H9 (cell line): ENCODE results near the gene TEX19. TPM values are rescaled to one million over a fixed set of nuclear protein-coding genes. Genes with fewer than 3 reads are reported as not detected.

Experiments used
- DNase-seq: peaks from one replicate; pipeline ENCODE4 v3.0.0-alpha.2; 2017
- H2AFZ ChIP-seq: one replicate; pipeline ENCODE4 v1.6.1; 2013; ENCODE audit warnings: mild to moderate bottlenecking, low read length, control low read depth, moderate library complexity
- H2AK5ac ChIP-seq: 2 replicates; pipeline ENCODE4 v1.6.1; 2013; ENCODE audit warnings: low read length, control low read depth, mixed read lengths; ENCODE audit not compliant: insufficient read length
- H2BK120ac ChIP-seq: one replicate; pipeline ENCODE4 v1.6.1; 2013; ENCODE audit warnings: low read depth, mild to moderate bottlenecking, low read length, control low read depth, inconsistent platforms; ENCODE audit not compliant: poor library complexity, severe bottlenecking
- H2BK12ac ChIP-seq: 2 replicates; pipeline ENCODE4 v1.6.1; 2013; ENCODE audit warnings: low read length, control low read depth, mixed read lengths, low read depth; ENCODE audit not compliant: insufficient read length
- H2BK15ac ChIP-seq: 2 replicates; pipeline ENCODE4 v1.6.1; 2013; ENCODE audit warnings: low read depth, low read length, control low read depth
- H2BK20ac ChIP-seq: one replicate; pipeline ENCODE4 v1.6.1; 2013; ENCODE audit warnings: low read depth, mild to moderate bottlenecking, low read length, control low read depth, inconsistent platforms; ENCODE audit not compliant: poor library complexity, severe bottlenecking
- H2BK5ac ChIP-seq: 2 replicates; pipeline ENCODE4 v1.6.1; 2013; ENCODE audit warnings: low read length, control low read depth, mixed read lengths; ENCODE audit not compliant: insufficient read length
- H3K14ac ChIP-seq: 2 replicates; pipeline ENCODE4 v1.6.1; 2013; ENCODE audit warnings: low read length, control low read depth; ENCODE audit not compliant: insufficient read depth
- H3K18ac ChIP-seq: 2 replicates; pipeline ENCODE4 v1.6.1; 2013; ENCODE audit warnings: low read depth, mild to moderate bottlenecking, mixed read lengths, low read length, control low read depth; ENCODE audit not compliant: insufficient read length
- H3K23ac ChIP-seq: 2 replicates; pipeline ENCODE4 v1.6.1; 2013; ENCODE audit warnings: low read length, control low read depth, mixed read lengths, low read depth; ENCODE audit not compliant: insufficient read length
- H3K23me2 ChIP-seq: 2 replicates; pipeline ENCODE4 v1.6.1; 2013; ENCODE audit warnings: low read depth, mild to moderate bottlenecking, mixed read lengths, low read length, control low read depth; ENCODE audit not compliant: insufficient read length, poor library complexity, severe bottlenecking
- H3K27ac ChIP-seq: 2 replicates; pipeline ENCODE4 v1.5.1; 2013; ENCODE audit warnings: low read length, control low read depth, mixed read lengths, low read depth; ENCODE audit not compliant: insufficient read length
- H3K27me3 ChIP-seq: 2 replicates; pipeline ENCODE4 v1.6.1; 2013; ENCODE audit warnings: low read length, control low read depth, inconsistent platforms; ENCODE audit not compliant: insufficient read depth
- H3K4ac ChIP-seq: 2 replicates; pipeline ENCODE4 v1.6.1; 2013; ENCODE audit warnings: low read depth, mild to moderate bottlenecking, control low read depth, inconsistent platforms, low read length, moderate library complexity
- H3K4me1 ChIP-seq: 2 replicates; pipeline ENCODE4 v1.6.1; 2013; ENCODE audit warnings: low read length, control low read depth, inconsistent platforms; ENCODE audit not compliant: insufficient read depth
- H3K4me2 ChIP-seq: 2 replicates; pipeline ENCODE4 v1.6.1; 2013; ENCODE audit warnings: low read length, control low read depth, mixed read lengths; ENCODE audit not compliant: insufficient read length, insufficient read depth
- H3K56ac ChIP-seq: 2 replicates; pipeline ENCODE4 v1.6.1; 2013; ENCODE audit warnings: low read depth, mild to moderate bottlenecking, mixed read lengths, low read length, control low read depth; ENCODE audit not compliant: insufficient read length
- H3K79me1 ChIP-seq: 2 replicates; pipeline ENCODE4 v1.6.1; 2013; ENCODE audit warnings: low read depth, mild to moderate bottlenecking, moderate library complexity, low read length, control low read depth, inconsistent platforms; ENCODE audit not compliant: insufficient read depth, poor library complexity, severe bottlenecking
- H3K79me2 ChIP-seq: 2 replicates; pipeline ENCODE4 v1.6.1; 2013; ENCODE audit warnings: low read length, control low read depth, inconsistent platforms; ENCODE audit not compliant: insufficient read depth
- H3K9ac ChIP-seq: 2 replicates; pipeline ENCODE4 v1.6.1; 2013; ENCODE audit warnings: low read length, control low read depth, mixed read lengths; ENCODE audit not compliant: insufficient read length; ENCODE audit errors: extremely low read depth
- H3K9me3 ChIP-seq: one replicate; pipeline ENCODE4 v1.6.1; 2013; ENCODE audit warnings: low read depth, low read length, inconsistent platforms; ENCODE audit not compliant: control insufficient read depth
- H3T11ph ChIP-seq: one replicate; pipeline ENCODE4 v1.6.1; 2013; ENCODE audit warnings: mild to moderate bottlenecking, low read length, control low read depth, inconsistent platforms
- H4K20me1 ChIP-seq: one replicate; pipeline ENCODE4 v1.6.1; 2013; ENCODE audit not compliant: control insufficient read depth, insufficient read length, insufficient read depth
- H4K5ac ChIP-seq: 2 replicates; pipeline ENCODE4 v1.6.1; 2013; ENCODE audit warnings: low read depth, mild to moderate bottlenecking, mixed read lengths, low read length, control low read depth; ENCODE audit not compliant: insufficient read length
- H4K8ac ChIP-seq: replicated peaks from 2 replicates; pipeline ENCODE4 v1.6.1; 2013; ENCODE audit warnings: low read length, control low read depth, mixed read lengths, low read depth; ENCODE audit not compliant: insufficient read length
- H4K91ac ChIP-seq: 2 replicates; pipeline ENCODE4 v1.6.1; 2013; ENCODE audit warnings: low read depth, mild to moderate bottlenecking, moderate library complexity, mixed read lengths, low read length, control low read depth; ENCODE audit not compliant: insufficient read length
- H3K27ac Mint-ChIP-seq, 3 experiments: 2 replicates in 2 of 3; 3 replicates in 1 of 3; pipeline ENCODE4 v1.8.0; 2020 to 2021; ENCODE audit warnings: mixed read lengths in 3 of 3, mild to moderate bottlenecking in 1 of 3, moderate library complexity in 1 of 3
- H3K27me3 Mint-ChIP-seq: 2 replicates; pipeline ENCODE4 v1.8.0; 2021; ENCODE audit warnings: low read depth, mild to moderate bottlenecking, moderate library complexity, mixed read lengths
- H3K36me3 Mint-ChIP-seq, 3 experiments: 2 replicates in 2 of 3; 3 replicates in 1 of 3; pipeline ENCODE4 v1.8.0; 2020 to 2021; ENCODE audit warnings: low read depth in 3 of 3, mixed read lengths in 3 of 3; ENCODE audit not compliant: insufficient read depth in 1 of 3
- H3K4me1 Mint-ChIP-seq, 2 experiments: 2 replicates each; pipeline ENCODE4 v1.8.0; 2020; ENCODE audit warnings: mixed read lengths in 2 of 2
- H3K4me3 Mint-ChIP-seq, 2 experiments: 2 replicates in 1 of 2; 3 replicates in 1 of 2; pipeline ENCODE4 v1.8.0; 2020 to 2021; ENCODE audit warnings: mild to moderate bottlenecking in 2 of 2, mixed read lengths in 2 of 2, moderate library complexity in 1 of 2
- H3K9me3 Mint-ChIP-seq, 2 experiments: 2 replicates in 1 of 2; 3 replicates in 1 of 2; pipeline ENCODE4 v1.8.0; 2020; ENCODE audit warnings: mild to moderate bottlenecking in 2 of 2, mixed read lengths in 2 of 2, moderate library complexity in 1 of 2
- CTCF ChIP-seq: fragments of 200-600 bp; sonication (generic); conservative IDR thresholded peaks from 3 replicates; pipeline ENCODE4 v1.8.0; 2021; ENCODE audit warnings: antibody characterized with exemption, mild to moderate bottlenecking
- WGBS: extraction: QIAGEN DNeasy Blood & Tissue Kit; methylation state at CpG from one replicate; pipeline ENCODE4 v1.1.7; 2013; ENCODE audit warnings: missing lambda C conversion rate, low lambda C conversion rate, mixed read lengths; ENCODE audit not compliant: insufficient read length; ENCODE audit errors: extremely low coverage; 5-methylcytosine and 5-hydroxymethylcytosine counted together
- total RNA-seq: library from RNA; stranded (reverse); gene quantifications from 2 replicates; pipeline ENCODE4 v1.2.1, GENCODE V29; 2021

The TEX19 gene
- total RNA-seq, 1 experiment from 2014 or later: 1.4 TPM

- no peak overlapping the region for H4K8ac ChIP-seq
- no CpG with 5 or more reads among the region's 14 CpGs for WGBS
- H3K79me1 ChIP-seq: no peaks in the 10 kb centered on the region
- no peak overlapping the region for H2BK12ac ChIP-seq
- no peaks in the 10 kb centered on the region for H4K20me1 ChIP-seq
- no peak overlapping the region for H2BK5ac ChIP-seq
- H2AFZ ChIP-seq: no peak overlapping the region
- H3K23me2 ChIP-seq: no peaks in the 10 kb centered on the region
- no peak for TF ChIP-seq CTCF
- H3K4me2 ChIP-seq: no peak overlapping the region
- Mint-ChIP-seq H3K4me3 (no peak overlapping the region), H3K9me3 (no peaks in the 10 kb centered on the region), H3K4me1 (no peaks in the 10 kb centered on the region; a peak in 1 of 4 replicates), H3K27me3 (no peaks in the 10 kb centered on the region), H3K27ac (no peak overlapping the region), H3K36me3 (peaks cover 4 to 28% (median 18%) of the 10 kb centered on the region in 3 experiments; a peak in 6 of 7 replicates)
- no peak overlapping the region for H4K5ac ChIP-seq
- H3K27me3 ChIP-seq: no peaks in the 10 kb centered on the region
- no peak overlapping the region for H2BK120ac ChIP-seq
- H3K23ac ChIP-seq: no peak overlapping the region
- no peak overlapping the region for H2AK5ac ChIP-seq
- no peak overlapping the region for H3K18ac ChIP-seq
- DNase-seq: no peak
- no peaks in the 10 kb centered on the region for H3K79me2 ChIP-seq
- H3K56ac ChIP-seq: no peak overlapping the region
- no peak overlapping the region for H2BK20ac ChIP-seq
- H3T11ph ChIP-seq: no peak overlapping the region
- H2BK15ac ChIP-seq: no peak overlapping the region
- H3K9ac ChIP-seq: no peak overlapping the region
- H3K9me3 ChIP-seq: no peaks in the 10 kb centered on the region
- no peak overlapping the region for H3K27ac ChIP-seq
- H3K4ac ChIP-seq: no peak overlapping the region
- H3K14ac ChIP-seq: no peak overlapping the region
- H3K4me1 ChIP-seq: no peaks in the 10 kb centered on the region
- H4K91ac ChIP-seq: no peak overlapping the region
Observed at GRCh38 chr17:82405051-82405450, 46.0 kb downstream of the TEX19 start.
